SK-N-SH treated with all-trans-retinoic acid at 6 μM for 48 hours (cell line): ENCODE measurements around the gene SERGEF.
A peak's percentile ranks its signal among the peaks of the same experiment; 100 is the strongest.

Experiments
- ATAC-seq: fragments of 200-7000 bp; cut with Tn5 transposase; 3 replicates; pipeline ENCODE4 v1.9.1; 2020; ENCODE audit warnings: mild to moderate bottlenecking, moderate library complexity
- ARNTL ChIP-seq: fragments of 450-650 bp; formaldehyde crosslinking; IDR thresholded peaks from 2 replicates; pipeline ENCODE4 v1.5.0; 2020; ENCODE audit warnings: low read depth, mild to moderate bottlenecking, moderate library complexity, borderline replicate concordance
- BACH2 ChIP-seq: fragments of 250-450 bp; sonication (Bioruptor Pico); IDR thresholded peaks from 2 replicates; pipeline ENCODE4 v1.9.0; 2021; ENCODE audit warnings: mild to moderate bottlenecking, borderline replicate concordance
- CSDC2 ChIP-seq: fragments of 250-450 bp; sonication (Bioruptor Pico); IDR thresholded peaks from 2 replicates; pipeline ENCODE4 v1.5.0; 2020; ENCODE audit warnings: mild to moderate bottlenecking, moderate library complexity
- ESRRG ChIP-seq: fragments of 250-450 bp; sonication (Bioruptor Pico); IDR thresholded peaks from 2 replicates; pipeline ENCODE4 v1.6.1; 2021; ENCODE audit warnings: mild to moderate bottlenecking
- GLIS3 ChIP-seq: fragments of 250-450 bp; sonication (Bioruptor Pico); IDR thresholded peaks from 2 replicates; pipeline ENCODE4 v1.5.0; 2020; ENCODE audit warnings: mild to moderate bottlenecking, moderate library complexity
- ISL1 ChIP-seq: fragments of 250-450 bp; sonication (Bioruptor Pico); IDR thresholded peaks from 2 replicates; pipeline ENCODE4 v2.1.2; 2022; ENCODE audit warnings: mild to moderate bottlenecking, moderate library complexity
- OSR1 ChIP-seq: fragments of 250-450 bp; sonication (Bioruptor Pico); IDR thresholded peaks from 2 replicates; pipeline ENCODE4 v1.8.0; 2022; ENCODE audit warnings: moderate library complexity, mild to moderate bottlenecking, inconsistent platforms
- PPARA ChIP-seq: fragments of 250-450 bp; sonication (Bioruptor Pico); IDR thresholded peaks from 2 replicates; pipeline ENCODE4 v1.5.0; 2020; ENCODE audit warnings: mild to moderate bottlenecking, borderline replicate concordance
- RARB ChIP-seq: fragments of 250-450 bp; sonication (Bioruptor Pico); IDR thresholded peaks from 2 replicates; pipeline ENCODE4 v1.8.0; 2021; ENCODE audit warnings: mild to moderate bottlenecking, moderate library complexity
- SNAI2 ChIP-seq: fragments of 250-450 bp; sonication (Bioruptor Pico); IDR thresholded peaks from 2 replicates; pipeline ENCODE4 v1.5.0; 2020; ENCODE audit warnings: mild to moderate bottlenecking, moderate library complexity
- TCF4 ChIP-seq: fragments of 250-450 bp; sonication (Bioruptor Pico); IDR thresholded peaks from 2 replicates; pipeline ENCODE4 v1.8.0; 2021; ENCODE audit warnings: mild to moderate bottlenecking, moderate library complexity, borderline replicate concordance
- TOX ChIP-seq: fragments of 250-450 bp; sonication (Bioruptor Pico); IDR thresholded peaks from 2 replicates; pipeline ENCODE4 v1.8.0; 2021; ENCODE audit warnings: mild to moderate bottlenecking, moderate library complexity, borderline replicate concordance
- ZC3H10 ChIP-seq: fragments of 250-450 bp; sonication (Bioruptor Pico); IDR thresholded peaks from 2 replicates; pipeline ENCODE4 v1.5.1; 2021; ENCODE audit warnings: mild to moderate bottlenecking, moderate library complexity
- ZFP3 ChIP-seq: fragments of 250-450 bp; sonication (Bioruptor Pico); IDR thresholded peaks from 2 replicates; pipeline ENCODE4 v1.5.0; 2020; ENCODE audit warnings: mild to moderate bottlenecking, moderate library complexity
- ZFP30 ChIP-seq: fragments of 450-650 bp; formaldehyde crosslinking; IDR thresholded peaks from 2 replicates; pipeline ENCODE4 v1.5.0; 2022; ENCODE audit warnings: mild to moderate bottlenecking, moderate library complexity
- ZNF565 ChIP-seq: fragments of 450-650 bp; formaldehyde crosslinking; conservative IDR thresholded peaks from 2 replicates; pipeline ENCODE4 v1.5.0; 2020; ENCODE audit warnings: low read depth, mild to moderate bottlenecking, moderate library complexity
- ZNF70 ChIP-seq: fragments of 450-650 bp; formaldehyde crosslinking; IDR thresholded peaks from 2 replicates; pipeline ENCODE4 v1.5.0; 2020; ENCODE audit warnings: mild to moderate bottlenecking, moderate library complexity
- ZNF8 ChIP-seq: fragments of 450-650 bp; formaldehyde crosslinking; IDR thresholded peaks from 2 replicates; pipeline ENCODE4 v1.5.0; 2020; ENCODE audit warnings: mild to moderate bottlenecking, moderate library complexity
- TF ChIP-seq, protein P1 (sequence below): fragments of 250-450 bp; sonication (Bioruptor Pico); IDR thresholded peaks from 2 replicates; pipeline ENCODE4 v1.8.0; 2021; ENCODE audit warnings: low read depth, mild to moderate bottlenecking, moderate library complexity, borderline replicate concordance
- TF ChIP-seq, protein P2 (sequence below): fragments of 250-450 bp; sonication (Bioruptor Pico); IDR thresholded peaks from 2 replicates; pipeline ENCODE4 v1.8.0; 2020; ENCODE audit warnings: mild to moderate bottlenecking, moderate library complexity, borderline replicate concordance
- TF ChIP-seq, protein P3 (sequence below): fragments of 250-450 bp; sonication (Bioruptor Pico); IDR thresholded peaks from 2 replicates; pipeline ENCODE4 v1.5.0; 2020; ENCODE audit warnings: mild to moderate bottlenecking, moderate library complexity
- TF ChIP-seq, protein P4 (sequence below): fragments of 250-450 bp; sonication (Bioruptor Pico); IDR thresholded peaks from 2 replicates; pipeline ENCODE4 v1.5.1; 2021; ENCODE audit warnings: mild to moderate bottlenecking, moderate library complexity

Gene SERGEF

DNA sequence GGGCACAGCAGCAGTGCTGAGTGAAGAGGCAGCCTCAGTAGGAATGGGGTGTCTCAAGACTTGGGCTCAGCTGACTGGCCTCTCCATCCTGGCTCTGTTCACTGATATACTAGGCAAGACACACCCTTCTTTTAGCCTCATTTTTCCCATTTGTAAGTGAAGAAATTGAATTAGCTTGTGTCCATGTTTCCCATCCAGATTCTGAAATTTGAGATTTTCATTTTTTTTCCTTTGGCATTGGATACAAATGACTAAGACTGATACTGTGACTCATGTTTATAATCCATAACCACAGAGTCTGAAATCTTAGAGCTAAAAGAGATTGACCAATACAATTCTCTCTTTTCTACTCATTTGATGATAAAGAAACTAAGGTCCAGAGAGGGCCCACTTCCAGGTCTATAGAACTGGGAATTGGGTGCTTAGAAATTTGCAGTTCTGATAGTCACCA lies 167.4 kb downstream of the SERGEF start:
- peak; percentile 38 for TF ChIP-seq ISL1 (CRISPR knock-in tag)
- no peak for TF ChIP-seq ARNTL (CRISPR knock-in tag)
- no peak for TF ChIP-seq CSDC2 (CRISPR knock-in tag)
- TF ChIP-seq ESRRG, result no peak
- peak; percentile 89 for ATAC-seq

DNA sequence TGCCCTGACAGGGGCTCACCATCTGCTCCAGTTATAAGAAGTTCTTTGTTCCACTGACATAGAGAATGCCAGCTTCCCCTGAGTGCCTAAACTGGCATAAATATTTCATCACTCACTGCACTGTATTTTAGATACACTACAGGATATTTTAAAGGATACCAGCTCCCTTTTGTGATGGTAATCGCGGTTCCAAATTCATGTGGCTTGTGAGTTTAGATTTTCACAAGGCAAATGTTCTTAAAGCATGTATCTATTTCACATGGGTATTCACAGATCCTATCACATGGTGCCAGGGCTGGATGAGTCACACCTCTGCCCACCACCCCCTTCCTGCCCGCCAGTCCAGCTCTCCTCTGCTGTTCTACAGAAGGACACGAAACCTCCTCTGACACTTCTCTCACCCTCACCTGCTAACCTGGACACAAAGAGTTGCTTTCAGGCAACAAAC lies 172.7 kb downstream of the SERGEF start:
- ATAC-seq, result peak; percentile 94
- TF ChIP-seq SNAI2 (no peak), OSR1 (no peak), GLIS3 (CRISPR knock-in tag) (no peak), ISL1 (CRISPR knock-in tag) (no peak), BACH2 (no peak), ZC3H10 (no peak), ZNF70 (CRISPR knock-in tag) (no peak), ZNF565 (CRISPR knock-in tag) (no peak), PPARA (CRISPR knock-in tag) (no peak), RARB (CRISPR knock-in tag) (no peak)
- TF ChIP-seq, protein P1, sequence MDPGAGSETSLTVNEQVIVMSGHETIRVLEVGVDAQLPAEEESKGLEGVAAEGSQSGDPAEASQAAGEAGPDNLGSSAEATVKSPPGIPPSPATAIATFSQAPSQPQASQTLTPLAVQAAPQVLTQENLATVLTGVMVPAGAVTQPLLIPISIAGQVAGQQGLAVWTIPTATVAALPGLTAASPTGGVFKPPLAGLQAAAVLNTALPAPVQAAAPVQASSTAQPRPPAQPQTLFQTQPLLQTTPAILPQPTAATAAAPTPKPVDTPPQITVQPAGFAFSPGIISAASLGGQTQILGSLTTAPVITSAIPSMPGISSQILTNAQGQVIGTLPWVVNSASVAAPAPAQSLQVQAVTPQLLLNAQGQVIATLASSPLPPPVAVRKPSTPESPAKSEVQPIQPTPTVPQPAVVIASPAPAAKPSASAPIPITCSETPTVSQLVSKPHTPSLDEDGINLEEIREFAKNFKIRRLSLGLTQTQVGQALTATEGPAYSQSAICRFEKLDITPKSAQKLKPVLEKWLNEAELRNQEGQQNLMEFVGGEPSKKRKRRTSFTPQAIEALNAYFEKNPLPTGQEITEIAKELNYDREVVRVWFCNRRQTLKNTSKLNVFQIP (CRISPR knock-in tag), result no peak
- TF ChIP-seq, protein P2, sequence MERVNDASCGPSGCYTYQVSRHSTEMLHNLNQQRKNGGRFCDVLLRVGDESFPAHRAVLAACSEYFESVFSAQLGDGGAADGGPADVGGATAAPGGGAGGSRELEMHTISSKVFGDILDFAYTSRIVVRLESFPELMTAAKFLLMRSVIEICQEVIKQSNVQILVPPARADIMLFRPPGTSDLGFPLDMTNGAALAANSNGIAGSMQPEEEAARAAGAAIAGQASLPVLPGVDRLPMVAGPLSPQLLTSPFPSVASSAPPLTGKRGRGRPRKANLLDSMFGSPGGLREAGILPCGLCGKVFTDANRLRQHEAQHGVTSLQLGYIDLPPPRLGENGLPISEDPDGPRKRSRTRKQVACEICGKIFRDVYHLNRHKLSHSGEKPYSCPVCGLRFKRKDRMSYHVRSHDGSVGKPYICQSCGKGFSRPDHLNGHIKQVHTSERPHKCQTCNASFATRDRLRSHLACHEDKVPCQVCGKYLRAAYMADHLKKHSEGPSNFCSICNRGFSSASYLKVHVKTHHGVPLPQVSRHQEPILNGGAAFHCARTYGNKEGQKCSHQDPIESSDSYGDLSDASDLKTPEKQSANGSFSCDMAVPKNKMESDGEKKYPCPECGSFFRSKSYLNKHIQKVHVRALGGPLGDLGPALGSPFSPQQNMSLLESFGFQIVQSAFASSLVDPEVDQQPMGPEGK (CRISPR knock-in tag), result no peak
- TF ChIP-seq, protein P3, sequence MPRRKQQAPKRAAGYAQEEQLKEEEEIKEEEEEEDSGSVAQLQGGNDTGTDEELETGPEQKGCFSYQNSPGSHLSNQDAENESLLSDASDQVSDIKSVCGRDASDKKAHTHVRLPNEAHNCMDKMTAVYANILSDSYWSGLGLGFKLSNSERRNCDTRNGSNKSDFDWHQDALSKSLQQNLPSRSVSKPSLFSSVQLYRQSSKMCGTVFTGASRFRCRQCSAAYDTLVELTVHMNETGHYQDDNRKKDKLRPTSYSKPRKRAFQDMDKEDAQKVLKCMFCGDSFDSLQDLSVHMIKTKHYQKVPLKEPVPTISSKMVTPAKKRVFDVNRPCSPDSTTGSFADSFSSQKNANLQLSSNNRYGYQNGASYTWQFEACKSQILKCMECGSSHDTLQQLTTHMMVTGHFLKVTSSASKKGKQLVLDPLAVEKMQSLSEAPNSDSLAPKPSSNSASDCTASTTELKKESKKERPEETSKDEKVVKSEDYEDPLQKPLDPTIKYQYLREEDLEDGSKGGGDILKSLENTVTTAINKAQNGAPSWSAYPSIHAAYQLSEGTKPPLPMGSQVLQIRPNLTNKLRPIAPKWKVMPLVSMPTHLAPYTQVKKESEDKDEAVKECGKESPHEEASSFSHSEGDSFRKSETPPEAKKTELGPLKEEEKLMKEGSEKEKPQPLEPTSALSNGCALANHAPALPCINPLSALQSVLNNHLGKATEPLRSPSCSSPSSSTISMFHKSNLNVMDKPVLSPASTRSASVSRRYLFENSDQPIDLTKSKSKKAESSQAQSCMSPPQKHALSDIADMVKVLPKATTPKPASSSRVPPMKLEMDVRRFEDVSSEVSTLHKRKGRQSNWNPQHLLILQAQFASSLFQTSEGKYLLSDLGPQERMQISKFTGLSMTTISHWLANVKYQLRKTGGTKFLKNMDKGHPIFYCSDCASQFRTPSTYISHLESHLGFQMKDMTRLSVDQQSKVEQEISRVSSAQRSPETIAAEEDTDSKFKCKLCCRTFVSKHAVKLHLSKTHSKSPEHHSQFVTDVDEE, result no peak
- TF ChIP-seq, protein P4, sequence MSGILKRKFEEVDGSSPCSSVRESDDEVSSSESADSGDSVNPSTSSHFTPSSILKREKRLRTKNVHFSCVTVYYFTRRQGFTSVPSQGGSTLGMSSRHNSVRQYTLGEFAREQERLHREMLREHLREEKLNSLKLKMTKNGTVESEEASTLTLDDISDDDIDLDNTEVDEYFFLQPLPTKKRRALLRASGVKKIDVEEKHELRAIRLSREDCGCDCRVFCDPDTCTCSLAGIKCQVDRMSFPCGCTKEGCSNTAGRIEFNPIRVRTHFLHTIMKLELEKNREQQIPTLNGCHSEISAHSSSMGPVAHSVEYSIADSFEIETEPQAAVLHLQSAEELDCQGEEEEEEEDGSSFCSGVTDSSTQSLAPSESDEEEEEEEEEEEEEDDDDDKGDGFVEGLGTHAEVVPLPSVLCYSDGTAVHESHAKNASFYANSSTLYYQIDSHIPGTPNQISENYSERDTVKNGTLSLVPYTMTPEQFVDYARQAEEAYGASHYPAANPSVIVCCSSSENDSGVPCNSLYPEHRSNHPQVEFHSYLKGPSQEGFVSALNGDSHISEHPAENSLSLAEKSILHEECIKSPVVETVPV, result no peak

DNA sequence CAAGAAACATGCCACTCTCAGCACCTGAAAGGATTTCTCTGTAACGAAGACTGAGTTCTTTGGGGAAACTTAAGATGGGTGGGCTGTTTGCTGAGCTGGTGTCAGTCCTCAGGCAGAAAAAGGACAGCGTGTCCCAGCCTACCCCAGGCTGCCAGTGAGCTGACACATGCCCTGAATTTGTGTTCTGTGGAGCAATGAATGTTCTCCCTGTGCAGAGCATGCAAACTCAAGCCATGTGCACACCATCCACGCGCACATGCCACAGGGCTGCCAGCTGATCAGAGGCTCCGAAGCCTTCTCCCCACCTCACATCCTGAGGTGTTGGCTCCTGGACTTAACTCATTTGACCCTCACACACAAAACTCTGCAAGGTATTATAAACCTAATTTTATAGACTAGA lies 173.4 kb downstream of the SERGEF start:
- TF ChIP-seq PPARA (CRISPR knock-in tag) (no peak), SNAI2 (no peak), ESRRG (no peak), OSR1 (no peak), TOX (CRISPR knock-in tag) (no peak), TCF4 (CRISPR knock-in tag) (no peak), ZFP30 (no peak), ZC3H10 (no peak)
- peak; percentile 28; the same call in 2 of the 3 replicates for ATAC-seq

DNA sequence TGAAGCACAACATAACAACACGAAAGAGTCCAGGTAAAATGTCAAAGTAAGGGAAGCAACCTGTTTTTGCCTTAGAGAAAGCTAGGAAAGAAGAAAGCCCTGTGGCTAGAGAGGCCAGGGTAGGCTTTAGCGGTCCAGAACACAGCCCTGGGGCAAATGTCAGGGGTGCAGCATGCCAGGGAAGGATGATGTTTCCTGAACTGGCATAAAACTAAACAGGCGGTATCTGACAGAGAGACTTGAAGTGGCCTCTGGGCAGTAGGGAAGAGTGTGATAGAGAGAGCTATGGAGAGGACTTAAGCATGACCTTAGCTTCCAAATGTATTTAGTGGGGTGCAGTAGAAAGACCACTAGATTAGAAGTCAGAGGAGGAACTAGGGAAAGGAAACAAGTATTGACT lies 174.7 kb downstream of the SERGEF start:
- no peak for ATAC-seq
- no peak for TF ChIP-seq TOX (CRISPR knock-in tag)
- no peak for TF ChIP-seq ZNF565 (CRISPR knock-in tag)
- TF ChIP-seq ZFP3 (CRISPR knock-in tag), result no peak
- TF ChIP-seq ARNTL (CRISPR knock-in tag), result no peak
- no peak for TF ChIP-seq ZC3H10
- no peak for TF ChIP-seq ZNF8 (CRISPR knock-in tag)
- TF ChIP-seq CSDC2 (CRISPR knock-in tag), result no peak
- no peak for TF ChIP-seq TCF4 (CRISPR knock-in tag)
- TF ChIP-seq, protein P2 (CRISPR knock-in tag), result no peak
- TF ChIP-seq, protein P1 (CRISPR knock-in tag), result no peak
- TF ChIP-seq ISL1 (CRISPR knock-in tag), result no peak
